ENCODE measurements around the gene CTAGE15.
"Not testable (repeated sequence)": the region's sequence is repeated elsewhere in the genome, so short reads cannot be mapped to it uniquely, and the experiment has no call there.

DNA sequence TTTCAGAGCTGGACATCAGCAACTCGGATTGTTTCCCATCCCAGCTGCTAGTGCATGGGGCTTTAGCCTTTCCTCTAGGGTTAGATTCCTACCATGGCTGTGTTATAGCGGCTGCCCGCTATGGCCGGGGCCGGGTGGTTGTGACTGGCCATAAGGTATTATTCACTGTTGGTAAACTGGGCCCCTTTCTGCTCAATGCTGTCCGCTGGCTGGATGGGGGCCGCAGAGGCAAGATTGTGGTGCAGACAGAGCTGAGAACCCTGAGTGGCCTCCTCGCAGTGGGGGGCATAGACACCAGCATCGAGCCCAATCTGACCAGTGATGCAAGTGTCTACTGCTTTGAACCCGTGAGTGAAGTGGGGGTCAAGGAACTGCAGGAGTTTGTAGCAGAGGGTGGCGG lies 26.5 kb downstream of the CTAGE15 start:
- TF ChIP-seq, protein P1, sequence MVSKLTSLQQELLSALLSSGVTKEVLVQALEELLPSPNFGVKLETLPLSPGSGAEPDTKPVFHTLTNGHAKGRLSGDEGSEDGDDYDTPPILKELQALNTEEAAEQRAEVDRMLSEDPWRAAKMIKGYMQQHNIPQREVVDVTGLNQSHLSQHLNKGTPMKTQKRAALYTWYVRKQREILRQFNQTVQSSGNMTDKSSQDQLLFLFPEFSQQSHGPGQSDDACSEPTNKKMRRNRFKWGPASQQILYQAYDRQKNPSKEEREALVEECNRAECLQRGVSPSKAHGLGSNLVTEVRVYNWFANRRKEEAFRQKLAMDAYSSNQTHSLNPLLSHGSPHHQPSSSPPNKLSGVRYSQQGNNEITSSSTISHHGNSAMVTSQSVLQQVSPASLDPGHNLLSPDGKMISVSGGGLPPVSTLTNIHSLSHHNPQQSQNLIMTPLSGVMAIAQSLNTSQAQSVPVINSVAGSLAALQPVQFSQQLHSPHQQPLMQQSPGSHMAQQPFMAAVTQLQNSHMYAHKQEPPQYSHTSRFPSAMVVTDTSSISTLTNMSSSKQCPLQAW (CRISPR knock-in tag; IDR thresholded peaks at IDR 0.05), result not testable (repeated sequence)
- TF ChIP-seq TRIM24 (CRISPR knock-in tag; IDR thresholded peaks at IDR 0.05); ZBTB21 (CRISPR knock-in tag; IDR thresholded peaks at IDR 0.05); ZNF713 (CRISPR knock-in tag; IDR thresholded peaks at IDR 0.05); BRCA1 (CRISPR knock-in tag; IDR thresholded peaks at IDR 0.05); SP1 (IDR thresholded peaks at IDR 0.05); SP1 (CRISPR knock-in tag; IDR thresholded peaks at IDR 0.05); ZFP36L2 (CRISPR knock-in tag; IDR thresholded peaks at IDR 0.05): not testable (repeated sequence)
- TF ChIP-seq, protein P2, sequence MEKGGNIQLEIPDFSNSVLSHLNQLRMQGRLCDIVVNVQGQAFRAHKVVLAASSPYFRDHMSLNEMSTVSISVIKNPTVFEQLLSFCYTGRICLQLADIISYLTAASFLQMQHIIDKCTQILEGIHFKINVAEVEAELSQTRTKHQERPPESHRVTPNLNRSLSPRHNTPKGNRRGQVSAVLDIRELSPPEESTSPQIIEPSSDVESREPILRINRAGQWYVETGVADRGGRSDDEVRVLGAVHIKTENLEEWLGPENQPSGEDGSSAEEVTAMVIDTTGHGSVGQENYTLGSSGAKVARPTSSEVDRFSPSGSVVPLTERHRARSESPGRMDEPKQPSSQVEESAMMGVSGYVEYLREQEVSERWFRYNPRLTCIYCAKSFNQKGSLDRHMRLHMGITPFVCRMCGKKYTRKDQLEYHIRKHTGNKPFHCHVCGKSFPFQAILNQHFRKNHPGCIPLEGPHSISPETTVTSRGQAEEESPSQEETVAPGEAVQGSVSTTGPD (CRISPR knock-in tag; IDR thresholded peaks at IDR 0.05), result not testable (repeated sequence)
- TF ChIP-seq, protein P3, sequence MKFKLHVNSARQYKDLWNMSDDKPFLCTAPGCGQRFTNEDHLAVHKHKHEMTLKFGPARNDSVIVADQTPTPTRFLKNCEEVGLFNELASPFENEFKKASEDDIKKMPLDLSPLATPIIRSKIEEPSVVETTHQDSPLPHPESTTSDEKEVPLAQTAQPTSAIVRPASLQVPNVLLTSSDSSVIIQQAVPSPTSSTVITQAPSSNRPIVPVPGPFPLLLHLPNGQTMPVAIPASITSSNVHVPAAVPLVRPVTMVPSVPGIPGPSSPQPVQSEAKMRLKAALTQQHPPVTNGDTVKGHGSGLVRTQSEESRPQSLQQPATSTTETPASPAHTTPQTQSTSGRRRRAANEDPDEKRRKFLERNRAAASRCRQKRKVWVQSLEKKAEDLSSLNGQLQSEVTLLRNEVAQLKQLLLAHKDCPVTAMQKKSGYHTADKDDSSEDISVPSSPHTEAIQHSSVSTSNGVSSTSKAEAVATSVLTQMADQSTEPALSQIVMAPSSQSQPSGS (CRISPR knock-in tag; IDR thresholded peaks at IDR 0.05), result not testable (repeated sequence)
- TF ChIP-seq, protein P4, sequence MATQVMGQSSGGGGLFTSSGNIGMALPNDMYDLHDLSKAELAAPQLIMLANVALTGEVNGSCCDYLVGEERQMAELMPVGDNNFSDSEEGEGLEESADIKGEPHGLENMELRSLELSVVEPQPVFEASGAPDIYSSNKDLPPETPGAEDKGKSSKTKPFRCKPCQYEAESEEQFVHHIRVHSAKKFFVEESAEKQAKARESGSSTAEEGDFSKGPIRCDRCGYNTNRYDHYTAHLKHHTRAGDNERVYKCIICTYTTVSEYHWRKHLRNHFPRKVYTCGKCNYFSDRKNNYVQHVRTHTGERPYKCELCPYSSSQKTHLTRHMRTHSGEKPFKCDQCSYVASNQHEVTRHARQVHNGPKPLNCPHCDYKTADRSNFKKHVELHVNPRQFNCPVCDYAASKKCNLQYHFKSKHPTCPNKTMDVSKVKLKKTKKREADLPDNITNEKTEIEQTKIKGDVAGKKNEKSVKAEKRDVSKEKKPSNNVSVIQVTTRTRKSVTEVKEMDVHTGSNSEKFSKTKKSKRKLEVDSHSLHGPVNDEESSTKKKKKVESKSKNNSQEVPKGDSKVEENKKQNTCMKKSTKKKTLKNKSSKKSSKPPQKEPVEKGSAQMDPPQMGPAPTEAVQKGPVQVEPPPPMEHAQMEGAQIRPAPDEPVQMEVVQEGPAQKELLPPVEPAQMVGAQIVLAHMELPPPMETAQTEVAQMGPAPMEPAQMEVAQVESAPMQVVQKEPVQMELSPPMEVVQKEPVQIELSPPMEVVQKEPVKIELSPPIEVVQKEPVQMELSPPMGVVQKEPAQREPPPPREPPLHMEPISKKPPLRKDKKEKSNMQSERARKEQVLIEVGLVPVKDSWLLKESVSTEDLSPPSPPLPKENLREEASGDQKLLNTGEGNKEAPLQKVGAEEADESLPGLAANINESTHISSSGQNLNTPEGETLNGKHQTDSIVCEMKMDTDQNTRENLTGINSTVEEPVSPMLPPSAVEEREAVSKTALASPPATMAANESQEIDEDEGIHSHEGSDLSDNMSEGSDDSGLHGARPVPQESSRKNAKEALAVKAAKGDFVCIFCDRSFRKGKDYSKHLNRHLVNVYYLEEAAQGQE (IDR thresholded peaks at IDR 0.05; ENCODE audit: borderline replicate concordance in 1 of 2, low read depth in 1 of 2, low read length in 2 of 2), result not testable (repeated sequence)
- TF ChIP-seq, protein P5, sequence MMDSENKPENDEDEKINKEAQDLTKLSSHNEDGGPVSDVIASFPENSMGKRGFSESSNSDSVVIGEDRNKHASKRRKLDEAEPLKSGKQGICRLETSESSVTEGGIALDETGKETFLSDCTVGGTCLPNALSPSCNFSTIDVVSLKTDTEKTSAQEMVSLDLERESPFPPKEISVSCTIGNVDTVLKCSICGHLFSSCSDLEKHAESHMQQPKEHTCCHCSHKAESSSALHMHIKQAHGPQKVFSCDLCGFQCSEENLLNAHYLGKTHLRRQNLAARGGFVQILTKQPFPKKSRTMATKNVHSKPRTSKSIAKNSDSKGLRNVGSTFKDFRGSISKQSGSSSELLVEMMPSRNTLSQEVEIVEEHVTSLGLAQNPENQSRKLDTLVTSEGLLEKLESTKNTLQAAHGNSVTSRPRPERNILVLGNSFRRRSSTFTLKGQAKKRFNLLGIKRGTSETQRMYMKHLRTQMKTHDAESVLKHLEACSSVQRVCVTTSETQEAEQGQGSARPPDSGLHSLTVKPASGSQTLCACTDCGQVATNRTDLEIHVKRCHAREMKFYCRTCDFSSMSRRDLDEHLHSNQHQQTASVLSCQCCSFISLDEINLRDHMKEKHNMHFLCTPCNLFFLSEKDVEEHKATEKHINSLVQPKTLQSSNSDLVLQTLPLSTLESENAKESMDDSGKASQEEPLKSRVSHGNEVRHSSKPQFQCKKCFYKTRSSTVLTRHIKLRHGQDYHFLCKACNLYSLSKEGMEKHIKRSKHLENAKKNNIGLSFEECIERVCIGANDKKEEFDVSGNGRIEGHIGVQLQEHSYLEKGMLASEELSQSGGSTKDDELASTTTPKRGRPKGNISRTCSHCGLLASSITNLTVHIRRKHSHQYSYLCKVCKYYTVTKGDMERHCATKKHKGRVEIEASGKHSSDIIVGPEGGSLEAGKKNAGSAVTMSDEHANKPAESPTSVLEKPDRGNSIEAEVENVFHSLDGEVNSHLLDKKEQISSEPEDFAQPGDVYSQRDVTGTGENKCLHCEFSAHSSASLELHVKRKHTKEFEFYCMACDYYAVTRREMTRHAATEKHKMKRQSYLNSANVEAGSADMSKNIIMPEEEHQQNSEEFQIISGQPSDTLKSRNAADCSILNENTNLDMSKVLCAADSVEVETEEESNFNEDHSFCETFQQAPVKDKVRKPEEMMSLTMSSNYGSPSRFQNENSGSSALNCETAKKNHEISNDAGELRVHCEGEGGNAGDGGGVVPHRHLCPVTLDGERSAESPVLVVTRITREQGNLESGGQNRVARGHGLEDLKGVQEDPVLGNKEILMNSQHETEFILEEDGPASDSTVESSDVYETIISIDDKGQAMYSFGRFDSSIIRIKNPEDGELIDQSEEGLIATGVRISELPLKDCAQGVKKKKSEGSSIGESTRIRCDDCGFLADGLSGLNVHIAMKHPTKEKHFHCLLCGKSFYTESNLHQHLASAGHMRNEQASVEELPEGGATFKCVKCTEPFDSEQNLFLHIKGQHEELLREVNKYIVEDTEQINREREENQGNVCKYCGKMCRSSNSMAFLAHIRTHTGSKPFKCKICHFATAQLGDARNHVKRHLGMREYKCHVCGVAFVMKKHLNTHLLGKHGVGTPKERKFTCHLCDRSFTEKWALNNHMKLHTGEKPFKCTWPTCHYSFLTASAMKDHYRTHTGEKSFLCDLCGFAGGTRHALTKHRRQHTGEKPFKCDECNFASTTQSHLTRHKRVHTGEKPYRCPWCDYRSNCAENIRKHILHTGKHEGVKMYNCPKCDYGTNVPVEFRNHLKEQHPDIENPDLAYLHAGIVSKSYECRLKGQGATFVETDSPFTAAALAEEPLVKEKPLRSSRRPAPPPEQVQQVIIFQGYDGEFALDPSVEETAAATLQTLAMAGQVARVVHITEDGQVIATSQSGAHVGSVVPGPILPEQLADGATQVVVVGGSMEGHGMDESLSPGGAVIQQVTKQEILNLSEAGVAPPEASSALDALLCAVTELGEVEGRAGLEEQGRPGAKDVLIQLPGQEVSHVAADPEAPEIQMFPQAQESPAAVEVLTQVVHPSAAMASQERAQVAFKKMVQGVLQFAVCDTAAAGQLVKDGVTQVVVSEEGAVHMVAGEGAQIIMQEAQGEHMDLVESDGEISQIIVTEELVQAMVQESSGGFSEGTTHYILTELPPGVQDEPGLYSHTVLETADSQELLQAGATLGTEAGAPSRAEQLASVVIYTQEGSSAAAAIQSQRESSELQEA (CRISPR knock-in tag; IDR thresholded peaks at IDR 0.05; ENCODE audit: not compliant biosample characterization), result not testable (repeated sequence)
